NB4 (cell line): Measurements from ENCODE around the gene PLSCR3.

Experiments
- DNase-seq: peaks from one replicate; pipeline ENCODE4 v3.0.0; 2010; ENCODE audit warnings: low read depth
- H3K4me3 ChIP-seq: one replicate; pipeline ENCODE4 v1.5.1; 2011; ENCODE audit warnings: mild to moderate bottlenecking, low read depth, low read length, moderate library complexity
- MYC ChIP-seq: IDR thresholded peaks from 2 replicates; pipeline ENCODE4 v1.6.1; 2011; ENCODE audit warnings: low read depth, low read length
- POLR2A ChIP-seq: IDR thresholded peaks from 2 replicates; pipeline ENCODE4 v1.6.1; 2011; ENCODE audit warnings: mild to moderate bottlenecking; ENCODE audit not compliant: insufficient read length; ENCODE audit errors: extremely low read depth
- TF ChIP-seq, protein P1 (sequence below): IDR thresholded peaks from 2 replicates; pipeline ENCODE4 v1.6.1; 2011; ENCODE audit warnings: low read depth, low read length
- TF ChIP-seq, protein P2 (sequence below): IDR thresholded peaks from one replicate; pipeline ENCODE4 v1.5.1; 2012; ENCODE audit warnings: low read depth, low read length

The PLSCR3 gene

DNA sequence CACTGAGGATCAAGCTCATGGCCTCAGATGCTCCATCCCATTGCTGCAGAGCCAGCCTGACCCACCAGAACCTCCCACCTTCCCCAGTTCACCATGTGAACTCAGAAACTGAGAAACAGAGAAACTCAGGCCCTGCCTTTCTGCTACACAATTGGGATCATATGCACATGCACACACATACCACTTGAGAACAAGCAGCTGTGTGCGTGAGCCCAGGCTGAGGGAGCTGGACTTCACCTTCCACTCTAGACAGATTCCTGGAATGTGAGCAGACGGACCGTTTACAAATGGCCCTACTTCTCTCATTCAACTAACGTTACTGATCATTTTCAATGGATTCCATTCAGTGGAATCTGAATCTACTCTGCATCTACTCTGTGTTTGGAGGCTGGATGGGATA, 29.4 kb upstream of the PLSCR3 start:
- no peak overlapping the region for H3K4me3 ChIP-seq
- TF ChIP-seq MYC (no peak), POLR2A (no peak)
- DNase-seq = no peak

DNA sequence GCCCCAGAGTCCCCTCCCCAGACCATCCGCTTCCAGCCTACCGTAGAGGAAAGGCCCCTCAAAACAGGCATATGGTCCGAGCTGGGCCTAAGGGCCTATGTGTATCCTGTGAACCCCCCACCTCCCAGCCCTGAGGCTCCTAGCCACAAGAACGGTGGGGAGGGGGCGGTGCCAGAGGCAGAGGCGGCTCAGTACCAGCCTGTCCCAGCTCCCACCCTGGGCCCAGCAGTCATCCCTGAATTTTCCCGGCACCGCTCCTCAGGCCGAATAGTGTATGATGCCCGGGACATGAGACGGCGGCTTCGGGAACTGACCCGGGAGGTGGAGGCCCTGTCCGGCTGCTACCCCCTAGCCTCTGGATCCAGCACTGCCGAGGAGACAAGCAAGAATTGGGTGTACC, 26.9 kb upstream of the PLSCR3 start:
- TF ChIP-seq POLR2A (no peak), MYC (no peak)
- TF ChIP-seq, protein P1, sequence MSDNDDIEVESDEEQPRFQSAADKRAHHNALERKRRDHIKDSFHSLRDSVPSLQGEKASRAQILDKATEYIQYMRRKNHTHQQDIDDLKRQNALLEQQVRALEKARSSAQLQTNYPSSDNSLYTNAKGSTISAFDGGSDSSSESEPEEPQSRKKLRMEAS = no peak
- TF ChIP-seq, protein P2, sequence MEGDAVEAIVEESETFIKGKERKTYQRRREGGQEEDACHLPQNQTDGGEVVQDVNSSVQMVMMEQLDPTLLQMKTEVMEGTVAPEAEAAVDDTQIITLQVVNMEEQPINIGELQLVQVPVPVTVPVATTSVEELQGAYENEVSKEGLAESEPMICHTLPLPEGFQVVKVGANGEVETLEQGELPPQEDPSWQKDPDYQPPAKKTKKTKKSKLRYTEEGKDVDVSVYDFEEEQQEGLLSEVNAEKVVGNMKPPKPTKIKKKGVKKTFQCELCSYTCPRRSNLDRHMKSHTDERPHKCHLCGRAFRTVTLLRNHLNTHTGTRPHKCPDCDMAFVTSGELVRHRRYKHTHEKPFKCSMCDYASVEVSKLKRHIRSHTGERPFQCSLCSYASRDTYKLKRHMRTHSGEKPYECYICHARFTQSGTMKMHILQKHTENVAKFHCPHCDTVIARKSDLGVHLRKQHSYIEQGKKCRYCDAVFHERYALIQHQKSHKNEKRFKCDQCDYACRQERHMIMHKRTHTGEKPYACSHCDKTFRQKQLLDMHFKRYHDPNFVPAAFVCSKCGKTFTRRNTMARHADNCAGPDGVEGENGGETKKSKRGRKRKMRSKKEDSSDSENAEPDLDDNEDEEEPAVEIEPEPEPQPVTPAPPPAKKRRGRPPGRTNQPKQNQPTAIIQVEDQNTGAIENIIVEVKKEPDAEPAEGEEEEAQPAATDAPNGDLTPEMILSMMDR = no peak
- no peak for DNase-seq
- H3K4me3 ChIP-seq = no peak overlapping the region

DNA sequence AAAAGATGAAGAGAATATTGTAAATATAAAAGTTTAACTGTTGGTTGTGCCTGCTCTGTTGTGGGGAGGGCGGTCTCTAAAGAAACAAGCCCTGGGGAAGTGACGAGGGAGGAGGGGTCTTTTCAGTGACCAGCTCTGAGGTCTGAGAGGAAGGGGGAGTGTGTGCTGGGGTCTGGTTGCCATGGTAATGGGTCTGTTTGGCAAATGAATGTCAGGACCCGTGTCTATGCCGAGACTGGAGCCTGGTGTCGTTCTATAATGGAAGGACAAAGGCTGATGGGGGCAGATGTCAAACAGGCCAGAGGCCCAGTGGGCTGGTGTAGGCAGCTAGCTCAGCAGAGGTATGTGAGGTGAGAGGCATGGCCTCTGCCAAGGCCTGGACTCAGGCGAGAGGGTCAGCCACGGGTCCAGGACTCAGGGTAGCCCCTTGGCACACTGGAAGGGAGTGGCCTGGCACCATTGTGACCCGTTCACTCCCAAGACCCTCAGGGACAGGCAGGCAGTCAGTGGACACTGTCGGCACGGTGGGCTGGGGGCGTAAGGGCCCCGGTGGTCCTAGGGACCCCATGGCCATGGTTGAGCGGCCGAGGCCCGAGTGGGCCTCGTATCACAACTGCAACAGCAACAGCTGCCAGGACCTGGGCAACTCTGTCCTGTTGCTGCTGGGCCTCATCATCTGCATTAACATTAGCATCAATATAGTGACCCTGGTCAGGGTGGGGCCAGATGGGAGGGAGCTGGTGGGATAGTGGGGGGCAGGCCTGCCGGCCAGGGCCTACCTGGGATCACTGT, 25.7 kb upstream of the PLSCR3 start, which contains the start of gene SPEM1:
Gene SPEM1, plus strand, starts transcription at position 506 of the 792 bp plus-strand sequence. Its CDS starts 61 bp downstream, at position 567.
- DNase-seq = no peak
- TF ChIP-seq POLR2A (no peak), MYC (no peak)
- TF ChIP-seq, protein P2 = no peak
- TF ChIP-seq, protein P1 = no peak
- no peak within 1 kb of the TSS for H3K4me3 ChIP-seq

DNA sequence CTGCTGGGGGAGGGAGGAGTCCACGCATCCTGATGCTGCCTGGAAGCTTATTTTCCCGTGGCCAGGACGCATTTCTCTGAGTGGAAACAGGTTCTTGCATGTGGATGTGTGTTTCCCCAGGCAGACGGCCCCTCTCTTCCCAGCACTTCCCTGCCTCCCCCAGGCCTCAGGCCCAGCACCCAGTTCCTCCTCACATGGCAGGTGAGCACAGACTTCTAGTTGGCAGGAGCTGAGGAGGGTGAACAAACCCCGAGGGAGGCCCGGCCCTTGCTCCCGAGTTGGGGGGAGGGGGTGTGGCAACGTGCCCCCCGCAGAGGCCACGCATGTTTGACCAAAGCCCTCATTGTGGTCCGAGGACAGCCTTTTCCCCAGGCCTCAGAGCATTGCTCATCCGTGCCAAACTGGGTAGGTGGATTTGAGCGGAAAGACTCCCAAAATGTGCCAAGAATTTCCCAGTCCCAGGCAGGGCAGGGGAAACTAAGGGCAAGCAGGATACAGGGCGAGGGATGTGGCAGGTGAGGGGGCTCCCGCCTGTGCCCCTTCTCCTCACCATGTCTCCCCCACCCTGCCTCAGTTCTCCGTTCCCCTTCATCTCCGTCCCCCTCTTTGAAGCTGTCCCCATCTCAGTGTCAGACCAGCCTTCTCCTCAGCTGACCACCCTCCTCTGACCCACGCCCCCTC, 24.3 kb upstream of the PLSCR3 start:
- TF ChIP-seq, protein P1 = no peak
- TF ChIP-seq MYC = no peak
- TF ChIP-seq POLR2A = no peak
- TF ChIP-seq, protein P2 = no peak
- no peak overlapping the region for H3K4me3 ChIP-seq
- DNase-seq = no peak

DNA sequence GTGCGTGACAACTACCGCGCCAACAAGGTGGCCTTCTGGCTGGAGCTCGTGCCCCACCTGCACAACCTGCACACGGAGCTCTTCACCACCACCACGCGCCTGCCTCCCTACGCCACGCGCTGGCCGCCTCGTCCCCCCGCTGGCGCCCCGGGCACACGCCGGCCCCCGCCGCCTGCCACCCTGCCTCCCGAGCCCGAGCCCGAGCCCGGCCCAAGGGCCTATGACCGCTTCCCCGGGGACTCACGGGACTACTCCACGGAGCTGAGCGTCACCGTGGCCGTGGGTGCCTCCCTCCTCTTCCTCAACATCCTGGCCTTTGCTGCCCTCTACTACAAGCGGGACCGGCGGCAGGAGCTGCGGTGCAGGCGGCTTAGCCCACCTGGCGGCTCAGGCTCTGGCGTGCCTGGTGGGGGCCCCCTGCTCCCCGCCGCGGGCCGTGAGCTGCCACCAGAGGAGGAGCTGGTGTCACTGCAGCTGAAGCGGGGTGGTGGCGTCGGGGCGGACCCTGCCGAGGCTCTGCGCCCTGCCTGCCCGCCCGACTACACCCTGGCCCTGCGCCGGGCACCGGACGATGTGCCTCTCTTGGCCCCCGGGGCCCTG, 22.8 kb upstream of the PLSCR3 start:
- no peak overlapping the region for H3K4me3 ChIP-seq
- TF ChIP-seq, protein P2 = no peak
- TF ChIP-seq POLR2A = no peak
- no peak for TF ChIP-seq MYC
- TF ChIP-seq, protein P1 = no peak
- no peak for DNase-seq

DNA sequence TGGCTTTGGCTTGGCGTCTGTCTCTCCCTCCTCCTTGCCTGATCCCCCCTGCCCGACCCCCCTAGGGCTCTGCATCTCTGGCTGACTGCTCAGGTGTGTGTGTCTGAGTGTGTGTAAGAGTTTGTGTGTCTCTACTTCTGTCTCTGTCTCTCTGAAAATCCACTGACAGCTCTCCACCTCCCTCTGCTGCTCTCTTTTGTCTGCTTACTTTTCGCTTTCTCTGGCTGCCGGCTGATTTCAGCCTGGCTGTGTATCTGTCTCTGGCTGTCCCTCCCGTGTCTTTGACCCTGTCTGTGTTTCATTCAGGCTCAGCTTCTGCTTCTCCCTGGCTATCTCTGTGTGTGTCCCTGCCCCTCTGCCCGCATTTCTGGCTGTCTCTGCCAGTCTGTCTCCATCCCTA, 22.0 kb upstream of the PLSCR3 start:
- no peak overlapping the region for H3K4me3 ChIP-seq
- DNase-seq = no peak
- TF ChIP-seq, protein P1 = no peak
- TF ChIP-seq, protein P2 = no peak
- no peak for TF ChIP-seq MYC
- TF ChIP-seq POLR2A = no peak
